Neural crest cell (in vitro differentiated cells): ENCODE data around the gene DTWD2. TPM values are rescaled to one million over a fixed set of nuclear protein-coding genes. Genes with fewer than 3 reads are reported as not detected.
"Not testable (repeated sequence)": the region's sequence is repeated elsewhere in the genome, so short reads cannot be mapped to it uniquely, and the experiment has no call there.

Experiments
- DNase-seq: peaks from one replicate; pipeline ENCODE4 v3.0.0; 2021; ENCODE audit warnings: low read depth, mixed read lengths, low spot score
- H3K27ac Mint-ChIP-seq: one replicate; pipeline ENCODE4 v1.8.0; 2021; ENCODE audit warnings: mild to moderate bottlenecking, mixed read lengths; ENCODE audit not compliant: unreplicated experiment
- H3K27me3 Mint-ChIP-seq: 2 replicates; pipeline ENCODE4 v1.8.0; 2021; ENCODE audit warnings: low read depth, mild to moderate bottlenecking, mixed read lengths
- H3K36me3 Mint-ChIP-seq: 2 replicates; pipeline ENCODE4 v1.8.0; 2021; ENCODE audit warnings: low read depth, mild to moderate bottlenecking, mixed read lengths
- H3K4me1 Mint-ChIP-seq: 2 replicates; pipeline ENCODE4 v1.8.0; 2021; ENCODE audit warnings: mixed read lengths
- H3K4me3 Mint-ChIP-seq: one replicate; pipeline ENCODE4 v1.8.0; 2021; ENCODE audit warnings: mild to moderate bottlenecking, mixed read lengths
- H3K9me3 Mint-ChIP-seq: 2 replicates; pipeline ENCODE4 v1.8.0; 2021; ENCODE audit warnings: mixed read lengths
- total RNA-seq: library from RNA; stranded (reverse); gene quantifications from 2 replicates; pipeline ENCODE4 v1.2.1, GENCODE V29; 2021
- TF ChIP-seq, protein P1 (sequence below): fragments of 200-600 bp; sonication (generic); conservative IDR thresholded peaks from 2 replicates; pipeline ENCODE4 v1.5.0; 2021; ENCODE audit warnings: antibody characterized with exemption, mild to moderate bottlenecking

The DTWD2 gene
- total RNA-seq, 1 donor from 2014 or later: 4.6 TPM

DNA sequence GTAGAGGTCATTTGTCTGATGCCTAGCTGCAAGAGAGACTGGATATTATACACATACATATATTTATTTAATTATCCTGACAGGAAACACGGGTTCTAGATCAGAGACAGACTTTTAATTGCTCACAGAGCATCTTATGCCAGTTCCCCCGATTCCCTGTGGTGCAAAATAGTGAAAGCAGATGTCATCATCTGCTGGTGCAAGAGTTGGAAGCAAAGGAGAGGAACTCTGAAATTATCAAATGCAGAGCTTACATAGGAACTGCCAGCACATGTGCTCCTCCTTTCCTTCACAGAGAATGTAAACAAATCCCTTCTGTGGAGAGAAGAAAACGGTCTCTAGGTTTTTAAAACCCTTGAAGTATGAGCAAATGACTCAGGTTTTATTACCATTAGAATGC lies 69.3 kb downstream of the DTWD2 start:
- TF ChIP-seq, protein P1, sequence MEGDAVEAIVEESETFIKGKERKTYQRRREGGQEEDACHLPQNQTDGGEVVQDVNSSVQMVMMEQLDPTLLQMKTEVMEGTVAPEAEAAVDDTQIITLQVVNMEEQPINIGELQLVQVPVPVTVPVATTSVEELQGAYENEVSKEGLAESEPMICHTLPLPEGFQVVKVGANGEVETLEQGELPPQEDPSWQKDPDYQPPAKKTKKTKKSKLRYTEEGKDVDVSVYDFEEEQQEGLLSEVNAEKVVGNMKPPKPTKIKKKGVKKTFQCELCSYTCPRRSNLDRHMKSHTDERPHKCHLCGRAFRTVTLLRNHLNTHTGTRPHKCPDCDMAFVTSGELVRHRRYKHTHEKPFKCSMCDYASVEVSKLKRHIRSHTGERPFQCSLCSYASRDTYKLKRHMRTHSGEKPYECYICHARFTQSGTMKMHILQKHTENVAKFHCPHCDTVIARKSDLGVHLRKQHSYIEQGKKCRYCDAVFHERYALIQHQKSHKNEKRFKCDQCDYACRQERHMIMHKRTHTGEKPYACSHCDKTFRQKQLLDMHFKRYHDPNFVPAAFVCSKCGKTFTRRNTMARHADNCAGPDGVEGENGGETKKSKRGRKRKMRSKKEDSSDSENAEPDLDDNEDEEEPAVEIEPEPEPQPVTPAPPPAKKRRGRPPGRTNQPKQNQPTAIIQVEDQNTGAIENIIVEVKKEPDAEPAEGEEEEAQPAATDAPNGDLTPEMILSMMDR: no peak
- Mint-ChIP-seq H3K9me3 (peaks cover 3% of the 10 kb centered on the region), H3K36me3 (no peaks in the 10 kb centered on the region), H3K27ac (no peak overlapping the region), H3K27me3 (no peaks in the 10 kb centered on the region), H3K4me3 (no peak overlapping the region), H3K4me1 (no peaks in the 10 kb centered on the region)
- no peak for DNase-seq

DNA sequence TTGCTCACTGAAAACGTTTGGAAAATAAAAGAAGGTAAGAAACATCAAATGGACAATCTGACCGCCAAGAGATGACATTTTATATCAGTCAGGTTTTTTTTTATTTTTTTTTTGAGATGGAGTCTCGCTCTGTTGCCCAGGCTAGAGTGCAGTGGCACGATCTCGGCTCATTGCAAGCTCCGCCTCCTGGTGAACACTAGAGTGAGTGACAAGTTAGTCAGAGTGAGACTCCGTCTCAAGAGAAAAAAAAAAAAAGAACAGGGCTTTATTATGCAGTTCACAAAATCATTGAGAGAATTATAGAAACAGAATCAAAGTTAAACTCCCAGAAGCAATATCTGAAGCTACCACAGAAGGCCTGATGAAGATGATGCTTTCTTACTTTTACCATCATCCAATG lies 70.1 kb downstream of the DTWD2 start:
- DNase-seq: no peak
- no peaks in the 10 kb centered on the region for H3K4me1 Mint-ChIP-seq
- no peak overlapping the region for H3K27ac Mint-ChIP-seq
- H3K27me3 Mint-ChIP-seq: no peaks in the 10 kb centered on the region
- H3K36me3 Mint-ChIP-seq: no peaks in the 10 kb centered on the region
- TF ChIP-seq, protein P1: no peak
- peaks cover 3% of the 10 kb centered on the region for H3K9me3 Mint-ChIP-seq
- no peak overlapping the region for H3K4me3 Mint-ChIP-seq

DNA sequence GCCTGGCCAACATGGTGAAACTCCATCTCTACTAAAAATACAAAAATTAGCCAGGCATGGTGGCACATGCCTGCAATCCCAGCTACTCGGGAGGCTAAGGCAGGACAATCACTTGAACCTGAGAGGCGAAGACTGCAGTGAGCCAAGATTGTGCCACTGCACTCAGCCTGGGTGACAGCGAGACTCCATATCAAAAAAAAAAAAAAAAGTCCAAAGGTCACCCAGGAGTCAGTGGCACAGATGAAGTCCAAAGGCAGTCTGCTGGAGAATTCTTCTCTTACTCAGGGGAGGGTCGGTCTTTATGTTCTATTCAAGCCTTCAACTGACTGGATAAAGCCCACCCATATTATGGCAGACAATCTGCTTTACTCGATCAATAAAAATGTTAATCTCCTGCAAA lies 80.8 kb downstream of the DTWD2 start:
- H3K36me3 Mint-ChIP-seq, H3K4me3 Mint-ChIP-seq, H3K27me3 Mint-ChIP-seq, H3K27ac Mint-ChIP-seq, H3K4me1 Mint-ChIP-seq, DNase-seq, H3K9me3 Mint-ChIP-seq: not testable (repeated sequence)

GRCh38 chr5:118906947-118907346 lies 81.4 kb downstream of the DTWD2 start:
- Mint-ChIP-seq H3K27ac (no peak overlapping the region), H3K27me3 (no peaks in the 10 kb centered on the region), H3K4me3 (no peak overlapping the region), H3K36me3 (no peaks in the 10 kb centered on the region), H3K4me1 (no peaks in the 10 kb centered on the region), H3K9me3 (no peaks in the 10 kb centered on the region)
- TF ChIP-seq, protein P1: no peak
- DNase-seq: no peak

DNA sequence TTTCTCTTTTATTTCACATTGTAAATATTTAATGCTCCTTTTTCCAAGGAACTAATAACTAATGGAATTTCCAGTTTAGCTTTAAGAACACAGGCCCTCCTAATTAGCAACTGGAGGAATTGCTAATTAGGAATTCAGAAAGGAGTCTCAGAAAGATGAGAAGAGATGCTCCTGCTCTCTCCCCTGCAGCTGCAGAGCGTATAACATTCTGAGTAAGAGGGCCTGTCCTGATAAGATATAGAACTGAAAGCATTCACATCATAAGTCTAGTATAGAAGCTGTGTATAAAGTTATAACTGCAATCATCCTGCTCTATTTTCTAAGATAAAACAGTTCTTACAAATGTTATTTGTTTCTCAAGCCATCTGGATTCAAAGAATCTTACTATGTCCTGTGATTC lies 83.2 kb downstream of the DTWD2 start:
- DNase-seq: no peak
- Mint-ChIP-seq H3K27me3 (no peaks in the 10 kb centered on the region), H3K4me1 (no peaks in the 10 kb centered on the region), H3K9me3 (no peaks in the 10 kb centered on the region), H3K27ac (no peak overlapping the region), H3K4me3 (no peak overlapping the region), H3K36me3 (no peaks in the 10 kb centered on the region)
- TF ChIP-seq, protein P1: no peak

DNA sequence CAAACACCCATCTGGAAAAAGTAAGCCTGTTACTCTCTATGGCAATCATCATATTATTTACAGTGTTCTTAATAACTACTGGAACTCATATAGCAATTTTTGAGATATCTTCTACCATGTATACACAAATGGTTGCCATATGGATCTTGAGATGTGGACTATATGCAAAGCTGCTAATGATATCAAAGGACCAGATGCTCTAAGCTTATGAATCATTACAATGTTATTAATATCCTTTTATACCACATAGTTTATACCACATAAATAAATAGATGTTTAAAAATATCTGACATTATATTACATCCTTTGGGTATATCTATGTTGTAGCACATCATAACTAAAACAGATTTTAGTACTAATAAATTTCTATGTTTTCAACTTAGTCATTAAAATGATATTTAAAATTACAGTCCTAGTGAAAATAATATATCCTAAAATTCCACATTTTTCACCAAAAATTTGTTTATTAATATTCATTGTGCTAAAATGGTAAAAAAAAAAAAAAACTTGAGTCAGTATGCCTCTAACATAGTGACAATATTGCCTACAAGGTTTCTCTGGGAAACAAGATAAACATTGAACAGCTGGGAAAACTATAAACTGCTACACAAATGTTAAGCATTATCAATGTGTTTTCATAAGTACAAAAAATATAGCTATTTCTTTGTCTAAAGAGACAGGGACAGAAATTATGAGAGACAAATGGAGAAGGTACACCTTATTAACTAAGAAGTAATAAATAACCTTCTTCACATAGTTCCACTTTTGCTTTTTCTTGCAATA lies 85.5 kb downstream of the DTWD2 start:
- TF ChIP-seq, protein P1: no peak
- H3K4me1 Mint-ChIP-seq: no peaks in the 10 kb centered on the region
- H3K4me3 Mint-ChIP-seq: no peak overlapping the region
- no peaks in the 10 kb centered on the region for H3K9me3 Mint-ChIP-seq
- no peak for DNase-seq
- H3K27ac Mint-ChIP-seq: no peak overlapping the region
- H3K27me3 Mint-ChIP-seq: no peaks in the 10 kb centered on the region
- H3K36me3 Mint-ChIP-seq: no peaks in the 10 kb centered on the region
